Measurements from ENCODE around the gene MAPKAPK3.
A peak's percentile ranks its signal among the peaks of the same experiment; 100 is the strongest.

The MAPKAPK3 gene

GRCh38 chr3:50652709-50653108 is 35.8 kb downstream of the MAPKAPK3 start:
- TF ChIP-seq, protein P1, sequence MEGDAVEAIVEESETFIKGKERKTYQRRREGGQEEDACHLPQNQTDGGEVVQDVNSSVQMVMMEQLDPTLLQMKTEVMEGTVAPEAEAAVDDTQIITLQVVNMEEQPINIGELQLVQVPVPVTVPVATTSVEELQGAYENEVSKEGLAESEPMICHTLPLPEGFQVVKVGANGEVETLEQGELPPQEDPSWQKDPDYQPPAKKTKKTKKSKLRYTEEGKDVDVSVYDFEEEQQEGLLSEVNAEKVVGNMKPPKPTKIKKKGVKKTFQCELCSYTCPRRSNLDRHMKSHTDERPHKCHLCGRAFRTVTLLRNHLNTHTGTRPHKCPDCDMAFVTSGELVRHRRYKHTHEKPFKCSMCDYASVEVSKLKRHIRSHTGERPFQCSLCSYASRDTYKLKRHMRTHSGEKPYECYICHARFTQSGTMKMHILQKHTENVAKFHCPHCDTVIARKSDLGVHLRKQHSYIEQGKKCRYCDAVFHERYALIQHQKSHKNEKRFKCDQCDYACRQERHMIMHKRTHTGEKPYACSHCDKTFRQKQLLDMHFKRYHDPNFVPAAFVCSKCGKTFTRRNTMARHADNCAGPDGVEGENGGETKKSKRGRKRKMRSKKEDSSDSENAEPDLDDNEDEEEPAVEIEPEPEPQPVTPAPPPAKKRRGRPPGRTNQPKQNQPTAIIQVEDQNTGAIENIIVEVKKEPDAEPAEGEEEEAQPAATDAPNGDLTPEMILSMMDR (conservative IDR thresholded peaks at IDR 0.05; ENCODE audit: control insufficient read depth, insufficient read depth, low read depth, low read length) = peak; percentile 39
- DNase-seq (ENCODE audit: low read depth) = peak; percentile 19
- H3K4me3 ChIP-seq (ENCODE audit: control insufficient read depth, low read depth, low read length) = no peak overlapping the region

GRCh38 chr3:50653937-50654595 is 37.1 kb downstream of the MAPKAPK3 start:
- DNase-seq (ENCODE audit: low read depth) = no peak
- TF ChIP-seq, protein P1 (conservative IDR thresholded peaks at IDR 0.05; ENCODE audit: control insufficient read depth, insufficient read depth, low read depth, low read length) = no peak
- H3K4me3 ChIP-seq (ENCODE audit: control insufficient read depth, low read depth, low read length) = no peak overlapping the region

GRCh38 chr3:50655009-50655830 is 38.3 kb downstream of the MAPKAPK3 start:
- peak; percentile 30 for DNase-seq (ENCODE audit: low read depth)
- no peak overlapping the region for H3K4me3 ChIP-seq (ENCODE audit: control insufficient read depth, low read depth, low read length)
- TF ChIP-seq, protein P1 (conservative IDR thresholded peaks at IDR 0.05; ENCODE audit: control insufficient read depth, insufficient read depth, low read depth, low read length) = no peak

- H3K4me3 ChIP-seq (ENCODE audit: control insufficient read depth, low read depth, low read length) = no peak overlapping the region
- TF ChIP-seq, protein P1 (conservative IDR thresholded peaks at IDR 0.05; ENCODE audit: control insufficient read depth, insufficient read depth, low read depth, low read length) = no peak
- no peak for DNase-seq (ENCODE audit: low read depth)
Observed at GRCh38 chr3:50656417-50657195, 39.7 kb downstream of the MAPKAPK3 start.

DNA sequence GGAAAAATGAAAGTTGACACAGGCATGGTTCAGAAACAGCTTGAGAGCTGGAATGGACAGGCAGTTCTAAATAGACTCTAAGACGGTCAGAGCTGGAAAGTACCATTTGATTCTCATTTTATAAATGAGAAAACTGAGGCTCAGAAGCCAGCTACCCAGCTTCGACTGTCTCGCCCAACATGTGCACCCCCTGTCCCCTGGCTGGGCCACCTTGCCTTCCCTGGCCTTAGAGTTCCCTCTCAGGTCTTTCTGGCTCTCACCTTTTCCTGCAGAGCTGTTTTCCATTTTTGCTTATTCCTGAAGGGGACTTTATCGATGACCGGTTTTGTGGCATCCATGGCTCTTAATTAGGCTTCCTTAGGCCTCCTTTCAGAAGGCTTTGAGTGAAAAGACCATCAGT is 40.5 kb downstream of the MAPKAPK3 start:
- DNase-seq (ENCODE audit: low read depth) = no peak
- no peak overlapping the region for H3K4me3 ChIP-seq (ENCODE audit: control insufficient read depth, low read depth, low read length)
- TF ChIP-seq, protein P1 (conservative IDR thresholded peaks at IDR 0.05; ENCODE audit: control insufficient read depth, insufficient read depth, low read depth, low read length) = no peak

DNA sequence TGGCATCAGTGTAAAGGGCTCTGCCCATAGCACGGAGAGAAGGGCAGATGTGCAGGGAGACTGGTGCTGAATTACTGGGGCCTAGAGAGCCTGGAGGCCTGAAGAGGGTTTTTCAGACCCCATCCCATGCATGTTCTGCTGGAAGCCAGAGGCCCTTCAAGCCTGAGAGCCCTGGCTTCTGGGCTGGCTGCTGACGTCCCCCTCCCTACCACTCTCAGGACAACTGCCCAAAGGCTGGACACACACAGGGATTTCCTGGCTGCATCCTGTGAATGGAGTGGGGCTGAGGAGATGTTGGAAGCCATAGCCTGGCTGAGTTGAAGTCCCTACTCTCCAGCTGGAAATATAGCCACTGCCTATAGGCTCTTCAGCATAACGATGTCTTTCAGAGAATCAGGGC is 40.9 kb downstream of the MAPKAPK3 start:
- TF ChIP-seq, protein P1 (conservative IDR thresholded peaks at IDR 0.05; ENCODE audit: control insufficient read depth, insufficient read depth, low read depth, low read length) = no peak
- no peak for DNase-seq (ENCODE audit: low read depth)
- no peak overlapping the region for H3K4me3 ChIP-seq (ENCODE audit: control insufficient read depth, low read depth, low read length)
